Measurements from ENCODE around the gene PAX3.

PAX3 gene

DNA sequence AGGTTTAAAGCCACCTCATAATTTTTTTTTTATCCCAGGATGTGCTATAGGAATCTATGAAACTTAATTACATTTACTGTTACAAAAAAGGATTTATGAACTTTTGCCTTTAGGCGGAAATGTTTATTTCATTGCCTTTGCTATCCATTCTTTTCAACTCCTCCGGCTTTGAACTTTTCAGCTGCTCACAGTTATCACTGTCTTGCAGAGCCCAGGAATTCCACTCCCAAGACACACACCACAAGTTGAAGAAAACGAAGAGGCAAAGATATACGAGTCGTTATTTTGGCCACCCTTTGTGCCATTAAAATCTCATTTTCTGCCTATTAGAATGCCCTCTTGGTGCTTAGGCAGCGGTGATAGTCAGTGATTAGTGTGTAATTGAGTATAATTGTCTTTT lies 80.0 kb downstream of the PAX3 start:
- Mint-ChIP-seq H3K4me3 (no peak overlapping the region), H3K4me1 (no peaks in the 10 kb centered on the region), H3K27me3 (no peaks in the 10 kb centered on the region), H3K9me3 (peaks cover 0 to 1% of the 10 kb centered on the region in 2 donors), H3K27ac (no peak overlapping the region), H3K36me3 (no peaks in the 10 kb centered on the region)
- ATAC-seq (replicated peaks) (no peak), DNase-seq (no peak)

DNA sequence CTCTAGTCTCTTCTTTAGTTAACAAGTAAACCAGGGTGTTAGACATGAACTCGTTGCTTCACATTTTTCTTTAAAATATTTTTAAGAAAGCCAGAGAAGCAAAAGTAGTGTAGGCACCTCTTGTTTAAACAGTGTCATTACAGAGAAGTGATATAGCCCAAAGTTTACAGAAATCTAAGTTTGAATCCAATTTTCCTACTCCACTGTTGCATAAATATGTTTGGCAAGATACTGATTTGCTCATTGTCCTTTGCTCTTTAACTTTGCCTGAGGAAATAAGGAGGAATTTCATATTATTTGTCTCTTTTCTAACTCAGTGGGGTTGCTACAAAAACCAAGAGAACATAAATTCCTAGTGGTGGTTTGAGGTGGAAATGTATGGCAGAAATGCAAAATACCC lies 81.1 kb downstream of the PAX3 start:
- no peak overlapping the region for H3K4me3 Mint-ChIP-seq
- H3K36me3 Mint-ChIP-seq: no peaks in the 10 kb centered on the region
- H3K4me1 Mint-ChIP-seq: no peaks in the 10 kb centered on the region
- no peak for ATAC-seq (replicated peaks)
- no peaks in the 10 kb centered on the region for H3K27me3 Mint-ChIP-seq
- no peak for DNase-seq
- no peaks in the 10 kb centered on the region for H3K9me3 Mint-ChIP-seq
- no peak overlapping the region for H3K27ac Mint-ChIP-seq

DNA sequence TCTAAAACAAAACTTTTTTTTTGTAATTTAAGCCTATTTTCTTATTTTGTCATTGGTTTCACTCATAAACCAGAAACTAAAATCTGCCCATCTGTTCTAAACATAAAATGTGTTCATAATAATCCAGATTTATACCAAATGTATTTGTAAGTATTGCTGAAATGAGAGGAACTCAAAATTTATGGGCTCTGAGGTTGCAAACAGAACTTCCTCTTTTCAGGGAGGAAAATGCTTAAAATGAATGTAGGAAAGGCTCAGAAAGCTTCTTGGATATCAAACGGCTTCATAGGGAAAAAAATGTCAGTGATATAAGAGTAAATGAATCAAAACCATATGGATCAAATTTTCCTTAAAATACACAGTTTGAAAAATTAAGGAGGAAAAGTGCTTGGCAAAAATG lies 83.9 kb downstream of the PAX3 start:
- Mint-ChIP-seq H3K27ac (no peak overlapping the region), H3K36me3 (no peaks in the 10 kb centered on the region), H3K9me3 (no peaks in the 10 kb centered on the region), H3K4me1 (no peaks in the 10 kb centered on the region), H3K4me3 (no peak overlapping the region), H3K27me3 (no peaks in the 10 kb centered on the region)
- ATAC-seq (replicated peaks) (no peak), DNase-seq (no peak)

DNA sequence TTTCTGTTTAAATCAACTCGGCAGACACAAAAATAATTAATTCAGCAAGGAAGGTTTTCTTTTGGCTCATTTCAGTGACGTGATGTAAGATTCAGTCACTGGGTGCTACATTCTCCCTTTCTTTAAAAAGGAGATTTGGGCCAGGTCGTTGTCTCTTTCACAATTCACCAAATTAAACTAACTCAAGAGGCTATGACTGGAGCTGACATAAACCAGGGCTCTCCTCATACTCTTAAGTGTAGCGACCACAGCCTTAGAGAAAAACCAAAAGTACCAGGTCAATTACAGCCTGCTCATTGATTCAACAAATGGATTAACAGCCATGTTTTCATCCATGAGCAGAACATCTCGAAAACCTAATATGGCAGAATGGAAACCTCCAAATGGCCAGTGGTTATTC lies 85.7 kb downstream of the PAX3 start:
- ATAC-seq (replicated peaks) (no peak), DNase-seq (no peak)
- H3K27ac Mint-ChIP-seq: no peak overlapping the region
- H3K36me3 Mint-ChIP-seq: no peaks in the 10 kb centered on the region
- no peak overlapping the region for H3K4me3 Mint-ChIP-seq
- no peaks in the 10 kb centered on the region for H3K27me3 Mint-ChIP-seq
- H3K4me1 Mint-ChIP-seq: no peaks in the 10 kb centered on the region
- H3K9me3 Mint-ChIP-seq: no peaks in the 10 kb centered on the region

DNA sequence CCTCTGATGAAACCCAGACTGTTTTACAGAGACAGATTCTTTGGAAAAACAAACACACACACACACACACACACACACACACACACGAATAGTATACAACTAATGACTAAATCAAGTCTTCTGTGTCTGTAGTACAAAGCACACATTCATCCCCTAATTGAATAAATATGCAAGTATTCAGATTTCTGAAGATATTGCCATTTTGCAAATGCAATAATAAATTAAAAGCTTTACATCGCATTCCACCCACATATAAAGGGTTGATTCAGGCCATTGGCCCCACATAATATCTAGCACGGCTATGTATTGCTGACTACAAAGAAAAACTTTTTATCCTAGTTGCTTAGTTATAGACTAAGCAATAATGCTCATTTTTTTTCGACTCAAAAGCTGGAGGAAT lies 86.2 kb downstream of the PAX3 start:
- H3K27me3 Mint-ChIP-seq: no peaks in the 10 kb centered on the region
- no peak for DNase-seq
- no peaks in the 10 kb centered on the region for H3K36me3 Mint-ChIP-seq
- H3K9me3 Mint-ChIP-seq: no peaks in the 10 kb centered on the region
- no peak overlapping the region for H3K27ac Mint-ChIP-seq
- no peak for ATAC-seq (replicated peaks)
- H3K4me1 Mint-ChIP-seq: no peaks in the 10 kb centered on the region
- no peak overlapping the region for H3K4me3 Mint-ChIP-seq

DNA sequence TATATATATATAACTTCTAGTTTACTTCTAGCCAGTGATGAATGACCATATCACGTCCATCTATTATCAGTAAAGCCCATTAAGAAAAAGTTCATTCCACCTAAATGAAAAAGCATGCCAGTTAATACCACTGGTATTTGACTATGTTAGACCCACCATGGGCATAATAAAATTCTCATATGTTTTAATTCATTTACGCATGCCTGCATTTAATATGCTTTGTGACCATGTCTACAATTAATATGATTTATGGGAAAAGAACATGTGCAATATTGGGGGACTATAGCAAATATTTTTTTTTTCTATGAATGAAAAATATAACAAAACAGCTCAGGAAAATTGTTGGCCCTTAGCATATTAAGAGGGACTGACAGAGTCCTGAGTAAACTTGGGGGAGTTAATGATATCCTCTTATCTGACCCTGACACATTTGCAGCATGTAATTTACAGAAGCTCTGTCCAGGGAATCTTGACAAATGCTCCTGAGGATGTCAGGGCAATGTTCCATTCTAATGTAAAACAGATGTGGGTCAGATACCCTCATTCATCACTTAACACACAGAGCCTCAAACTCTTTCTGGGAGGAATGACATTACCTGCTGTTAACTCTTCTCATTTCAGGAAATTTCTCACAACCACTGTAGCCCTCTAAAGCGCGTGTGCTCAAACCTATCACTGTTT lies 90.6 kb downstream of the PAX3 start:
- H3K27ac Mint-ChIP-seq: no peak overlapping the region
- H3K36me3 Mint-ChIP-seq: no peaks in the 10 kb centered on the region
- no peaks in the 10 kb centered on the region for H3K27me3 Mint-ChIP-seq
- H3K4me3 Mint-ChIP-seq: no peak overlapping the region
- H3K4me1 Mint-ChIP-seq: no peaks in the 10 kb centered on the region
- H3K9me3 Mint-ChIP-seq: no peaks in the 10 kb centered on the region
- DNase-seq (no peak), ATAC-seq (replicated peaks) (no peak)

DNA sequence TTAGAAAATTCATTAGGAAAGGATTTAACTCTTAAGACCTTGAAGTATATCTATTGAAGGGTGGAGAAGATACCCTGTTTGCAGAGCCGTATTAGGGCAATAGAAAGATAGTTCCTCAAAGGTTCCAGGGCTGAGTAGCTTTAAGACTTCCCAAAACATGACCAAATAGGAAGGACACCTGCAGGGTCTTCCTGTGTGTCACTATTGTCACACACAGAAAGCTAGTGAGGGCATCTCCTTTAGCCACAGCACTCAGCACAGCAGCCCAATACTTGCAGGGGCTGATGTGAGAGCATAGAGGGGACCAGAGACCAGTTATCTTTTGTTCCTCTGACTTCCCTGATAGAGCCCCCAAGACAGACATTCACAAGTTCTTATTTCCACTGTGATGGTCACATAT lies 93.7 kb downstream of the PAX3 start:
- Mint-ChIP-seq H3K4me1 (no peaks in the 10 kb centered on the region), H3K36me3 (no peaks in the 10 kb centered on the region), H3K9me3 (no peaks in the 10 kb centered on the region), H3K4me3 (no peak overlapping the region), H3K27me3 (no peaks in the 10 kb centered on the region), H3K27ac (no peak overlapping the region)
- ATAC-seq (replicated peaks): no peak
- no peak for DNase-seq

DNA sequence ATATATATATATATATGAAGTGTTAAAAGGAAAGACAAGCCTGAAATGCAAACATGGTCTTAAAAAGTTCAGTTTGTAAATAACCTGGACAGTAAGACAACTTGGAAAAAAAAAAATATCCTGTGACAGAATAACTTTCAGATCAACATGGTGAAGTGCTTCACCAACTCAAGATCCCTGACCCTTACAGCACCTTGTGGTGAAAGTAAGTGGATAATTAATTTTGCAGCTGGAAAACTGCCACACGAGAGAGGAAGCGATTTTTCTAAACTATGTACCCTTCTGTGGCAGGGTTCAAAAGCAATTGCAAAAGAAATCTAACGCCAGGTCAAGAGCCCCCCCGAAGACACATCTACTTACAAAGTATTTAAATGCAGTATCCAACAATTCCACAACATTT lies 95.8 kb downstream of the PAX3 start:
- Mint-ChIP-seq H3K36me3 (no peaks in the 10 kb centered on the region), H3K4me3 (no peak overlapping the region), H3K9me3 (peaks cover 0 to 2% of the 10 kb centered on the region in 2 donors), H3K4me1 (no peaks in the 10 kb centered on the region), H3K27ac (no peak overlapping the region), H3K27me3 (no peaks in the 10 kb centered on the region)
- ATAC-seq (replicated peaks): no peak
- no peak for DNase-seq

DNA sequence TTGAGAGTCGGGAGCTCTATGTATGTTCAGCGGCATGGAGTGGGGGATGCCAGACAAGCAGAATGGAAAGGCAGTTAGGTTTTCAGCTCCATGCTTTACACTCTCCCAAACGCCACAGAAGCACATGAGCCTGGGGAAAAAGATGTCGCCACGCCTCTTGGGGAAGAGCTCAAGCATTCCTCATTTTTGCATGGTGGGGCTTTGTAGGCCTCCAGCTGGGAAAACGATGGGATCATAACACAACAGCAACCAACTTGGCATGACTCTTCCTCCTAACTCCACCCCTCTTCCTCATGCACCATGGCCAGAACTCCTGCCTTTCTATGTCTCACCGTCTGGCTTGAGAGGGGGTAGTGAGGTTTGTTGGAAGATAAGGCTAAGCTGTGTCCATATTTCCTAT lies 102.6 kb downstream of the PAX3 start:
- no peak for DNase-seq
- Mint-ChIP-seq H3K27me3 (no peaks in the 10 kb centered on the region), H3K4me1 (no peaks in the 10 kb centered on the region), H3K9me3 (peaks cover 0 to 5% of the 10 kb centered on the region in 2 donors), H3K27ac (no peak overlapping the region), H3K4me3 (no peak overlapping the region), H3K36me3 (no peaks in the 10 kb centered on the region)
- ATAC-seq (replicated peaks): no peak

DNA sequence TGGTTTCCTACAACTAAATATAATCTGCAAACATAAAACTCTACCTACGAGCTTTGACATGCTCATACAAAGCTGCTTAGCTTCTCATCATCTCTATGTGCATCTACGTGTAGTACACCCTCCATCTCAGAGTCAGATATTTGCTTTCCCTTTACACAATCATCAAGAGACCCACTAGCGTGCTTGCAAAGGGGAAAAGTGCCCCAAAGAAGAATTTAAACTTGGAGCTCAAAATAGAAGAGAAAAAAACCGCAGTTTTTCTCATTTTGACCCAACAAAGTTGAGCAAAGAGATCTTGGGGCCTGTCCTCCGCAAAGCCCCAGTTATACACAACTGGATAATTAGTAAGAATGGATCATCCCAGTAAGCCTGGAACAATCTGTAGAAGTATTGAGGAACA lies 104.1 kb downstream of the PAX3 start:
- H3K27ac Mint-ChIP-seq: no peak overlapping the region
- H3K4me1 Mint-ChIP-seq: no peaks in the 10 kb centered on the region
- H3K4me3 Mint-ChIP-seq: no peak overlapping the region
- H3K27me3 Mint-ChIP-seq: no peaks in the 10 kb centered on the region
- no peaks in the 10 kb centered on the region for H3K36me3 Mint-ChIP-seq
- H3K9me3 Mint-ChIP-seq: peaks cover 0 to 7% of the 10 kb centered on the region in 2 donors
- no peak for ATAC-seq (replicated peaks)
- no peak for DNase-seq

DNA sequence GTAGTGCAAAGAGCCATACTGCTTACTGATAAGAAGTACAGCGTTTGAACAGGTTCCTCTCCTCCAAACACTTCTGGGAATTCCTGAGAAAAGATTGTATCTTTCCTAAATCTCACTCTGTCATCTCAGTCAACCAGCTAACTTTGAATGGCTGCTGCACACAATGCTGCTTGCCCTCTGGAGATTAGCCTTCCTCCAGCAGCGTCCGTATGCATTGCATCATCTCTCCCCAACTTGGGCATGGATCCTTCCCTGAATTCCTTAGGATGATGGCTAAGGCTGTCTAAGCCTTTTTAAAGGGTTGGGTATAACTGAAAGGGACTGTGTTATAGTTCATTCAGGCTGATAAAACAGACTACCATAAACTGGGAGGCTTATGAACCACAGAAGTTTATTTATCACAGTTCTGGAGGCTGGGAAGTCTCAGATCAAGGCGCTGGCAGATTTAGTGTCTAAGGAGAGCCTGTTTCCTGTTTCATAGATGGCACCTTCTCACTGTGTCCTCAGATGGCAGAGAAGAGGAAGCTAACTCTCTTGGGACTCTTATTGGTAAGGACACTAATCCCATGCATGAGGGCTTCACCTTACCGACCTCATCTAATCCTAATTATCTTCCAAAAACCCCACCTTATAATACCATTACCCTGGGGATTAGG lies 105.3 kb downstream of the PAX3 start:
- Mint-ChIP-seq H3K4me3 (no peak overlapping the region), H3K36me3 (no peaks in the 10 kb centered on the region), H3K4me1 (no peaks in the 10 kb centered on the region), H3K9me3 (peaks cover 0 to 7% of the 10 kb centered on the region in 2 donors), H3K27ac (no peak overlapping the region), H3K27me3 (no peaks in the 10 kb centered on the region)
- ATAC-seq (replicated peaks): no peak
- DNase-seq: no peak

DNA sequence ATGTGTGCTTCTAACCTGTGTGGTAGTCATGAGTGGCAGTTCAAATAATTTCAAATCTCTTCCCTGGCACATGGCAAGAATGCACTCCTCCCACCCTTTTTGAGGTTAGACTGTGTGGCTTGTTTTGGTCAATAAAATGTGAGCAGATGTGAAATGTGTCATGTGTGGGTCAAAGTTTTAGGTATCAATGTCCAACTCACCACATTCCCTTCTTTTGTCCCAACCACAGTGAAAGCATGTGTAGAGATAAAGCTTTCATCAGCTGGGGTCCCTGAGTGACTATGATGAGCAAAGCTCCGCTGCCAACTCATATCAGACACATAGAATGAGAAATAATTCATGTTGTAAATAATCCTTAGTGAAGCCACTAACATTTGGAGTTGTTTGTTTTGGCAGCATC lies 118.2 kb downstream of the PAX3 start:
- Mint-ChIP-seq H3K27ac (no peak overlapping the region), H3K36me3 (no peaks in the 10 kb centered on the region), H3K4me3 (no peak overlapping the region), H3K27me3 (peaks cover 0 to under 1% of the 10 kb centered on the region in 2 donors), H3K9me3 (peaks cover 3% of the 10 kb centered on the region in 2 donors), H3K4me1 (no peaks in the 10 kb centered on the region)
- ATAC-seq (replicated peaks) (no peak), DNase-seq (no peak)

DNA sequence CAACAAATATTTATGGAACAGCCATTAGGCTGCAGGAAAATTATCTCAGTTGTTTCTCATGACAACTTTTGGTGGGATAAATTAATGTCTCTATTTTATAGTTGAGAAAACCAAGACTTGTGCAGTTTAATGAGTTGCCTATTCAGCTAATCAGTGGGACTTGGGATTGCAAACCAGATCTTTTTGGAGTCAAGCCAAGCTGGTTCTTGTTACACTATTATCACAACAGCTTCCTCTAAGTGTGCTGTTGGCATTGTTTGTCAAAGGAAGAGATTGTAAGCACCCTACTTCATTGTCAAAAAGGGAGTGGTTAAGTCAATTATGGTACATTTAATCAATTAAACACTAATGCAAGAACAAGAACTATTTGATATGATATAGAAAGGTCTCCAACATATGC lies 119.2 kb downstream of the PAX3 start:
- H3K27ac Mint-ChIP-seq: no peak overlapping the region
- H3K27me3 Mint-ChIP-seq: peaks cover 0 to 6% of the 10 kb centered on the region in 2 donors
- no peaks in the 10 kb centered on the region for H3K36me3 Mint-ChIP-seq
- ATAC-seq (replicated peaks): no peak
- peaks cover 3% of the 10 kb centered on the region in 2 donors for H3K9me3 Mint-ChIP-seq
- no peak overlapping the region for H3K4me3 Mint-ChIP-seq
- H3K4me1 Mint-ChIP-seq: no peaks in the 10 kb centered on the region
- no peak for DNase-seq

DNA sequence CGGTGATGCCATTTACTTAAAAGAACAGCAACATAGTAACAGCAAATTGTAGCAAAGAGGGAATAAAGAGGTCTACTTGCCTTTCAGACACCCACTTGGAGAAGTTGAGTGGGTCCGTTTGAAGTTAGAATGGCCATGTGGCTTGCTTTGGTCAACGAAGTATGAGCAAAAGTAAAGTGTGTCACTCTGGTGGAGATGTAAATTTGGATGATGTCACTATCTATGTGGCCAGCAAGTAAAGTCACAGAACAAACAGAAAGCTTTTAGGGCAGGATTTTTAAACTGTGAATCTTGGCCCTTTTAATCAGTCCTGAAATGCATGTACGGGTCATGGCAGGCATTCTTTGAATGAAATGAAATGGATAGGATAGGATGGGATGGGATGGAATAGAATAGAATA lies 120.3 kb downstream of the PAX3 start:
- no peaks in the 10 kb centered on the region for H3K4me1 Mint-ChIP-seq
- H3K9me3 Mint-ChIP-seq: peaks cover 3% of the 10 kb centered on the region in 2 donors
- no peak overlapping the region for H3K4me3 Mint-ChIP-seq
- H3K27ac Mint-ChIP-seq: no peak overlapping the region
- peaks cover 0 to 6% of the 10 kb centered on the region in 2 donors for H3K27me3 Mint-ChIP-seq
- no peak for DNase-seq
- ATAC-seq (replicated peaks): no peak
- H3K36me3 Mint-ChIP-seq: no peaks in the 10 kb centered on the region

DNA sequence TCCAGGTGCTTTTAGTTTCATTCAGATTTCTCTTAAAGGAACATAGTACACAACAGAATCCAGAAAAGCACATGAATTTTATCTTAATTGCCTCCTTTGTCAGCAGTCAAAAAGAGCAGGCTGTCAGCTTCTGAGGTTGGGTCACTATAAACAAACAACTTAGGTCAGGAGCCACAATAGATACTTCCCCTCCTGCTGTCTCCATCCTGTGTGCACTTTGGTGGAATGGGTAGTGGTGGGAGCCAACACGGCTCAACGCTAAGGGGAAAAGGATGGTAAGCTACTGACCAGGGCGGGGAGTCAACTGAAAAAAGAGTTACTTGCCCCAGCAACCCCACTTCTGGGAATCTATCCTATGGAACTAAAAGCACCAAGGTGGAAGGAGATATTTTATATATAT lies 121.9 kb downstream of the PAX3 start:
- Mint-ChIP-seq H3K4me1 (no peaks in the 10 kb centered on the region), H3K9me3 (peaks cover 3% of the 10 kb centered on the region in 2 donors)

More for the DNA sequence above, 121.9 kb downstream of the PAX3 start:
- Mint-ChIP-seq H3K27ac (no peak overlapping the region), H3K4me3 (no peak overlapping the region), H3K36me3 (no peaks in the 10 kb centered on the region), H3K27me3 (peaks cover 0 to 6% of the 10 kb centered on the region in 2 donors)
- ATAC-seq (replicated peaks): no peak
- DNase-seq: no peak

Measured in stimulated activated naive B cell treated with anti-CD40 and anti-IgM and Interleukin-4, amounts not matched to agents 10 μg/mL and 1 μg/mL and 100 μg/mL, for 72 hours (primary cell).